ENCODE measurements around the gene HOXA10.

HOXA10 gene

DNA sequence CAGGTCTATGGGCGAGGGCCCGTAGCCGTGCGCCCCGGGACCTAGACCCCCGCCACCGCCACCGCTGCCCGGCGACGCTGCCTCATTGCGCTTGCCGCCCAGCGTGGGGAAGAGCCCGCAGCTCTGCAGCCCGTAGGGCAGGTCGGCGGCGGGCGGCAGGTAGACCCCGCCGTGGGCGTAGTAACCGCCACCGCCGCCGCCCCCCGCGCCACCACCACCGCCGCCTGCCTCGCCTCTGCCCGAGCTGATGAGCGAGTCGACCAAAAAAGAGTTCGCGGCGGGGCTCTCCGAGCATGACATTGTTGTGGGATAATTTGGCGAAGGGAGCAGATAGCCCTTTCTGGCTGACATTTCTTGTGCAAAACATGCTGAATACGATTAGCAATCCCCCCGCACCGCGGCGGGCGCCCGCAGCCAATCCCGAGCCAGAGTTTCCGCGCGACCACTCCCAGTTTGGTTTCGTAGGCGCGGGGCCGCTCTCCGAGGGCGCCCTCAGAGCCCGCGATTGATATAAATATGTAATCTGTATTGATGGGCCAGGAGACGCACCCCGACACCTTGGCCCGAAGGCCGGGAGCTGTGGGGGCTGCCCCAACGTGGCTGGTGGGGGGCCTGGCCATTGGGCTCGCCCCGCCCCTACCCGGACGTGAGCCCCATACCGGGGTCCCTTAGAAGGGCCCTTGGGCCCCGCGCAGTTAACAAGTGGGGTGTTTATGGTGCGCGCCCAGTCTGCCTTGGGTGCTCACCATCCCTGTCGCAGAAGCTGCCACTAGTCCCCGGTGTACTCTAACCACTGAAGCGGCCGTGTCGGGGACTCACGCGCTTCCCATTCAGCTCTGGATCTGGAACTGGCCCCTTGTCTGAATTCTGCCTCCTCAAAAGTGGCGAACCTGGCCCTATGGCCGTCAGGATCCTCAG is at the start of gene HOXA10:
Gene HOXA10 (minus strand): TSS at position 365 of the 918 bp plus-strand sequence. CDS start 14 bp downstream, at position 351.
- Histone ChIP-seq H3K9me3 (ENCODE audit: control insufficient read depth, low read length) (no peaks in the 10 kb centered on the region), H3K4me3 (ENCODE audit: low read length) (peak within 1 kb of the TSS; percentile 94), H3K9ac (ENCODE audit: low read length) (peak within 1 kb of the TSS; percentile 93), H3K27me3 (replicated peaks; ENCODE audit: control insufficient read depth, insufficient read depth, low read length) (no peaks in the 10 kb centered on the region), H3K4me1 (ENCODE audit: control insufficient read depth, insufficient read depth, low read length) (peaks cover 50% of the 10 kb centered on the region), H3K36me3 (ENCODE audit: control insufficient read depth, insufficient read depth, low read length, severe bottlenecking) (no peaks in the 10 kb centered on the region)
- DNase-seq (ENCODE audit: low read depth) = no peak

DNA sequence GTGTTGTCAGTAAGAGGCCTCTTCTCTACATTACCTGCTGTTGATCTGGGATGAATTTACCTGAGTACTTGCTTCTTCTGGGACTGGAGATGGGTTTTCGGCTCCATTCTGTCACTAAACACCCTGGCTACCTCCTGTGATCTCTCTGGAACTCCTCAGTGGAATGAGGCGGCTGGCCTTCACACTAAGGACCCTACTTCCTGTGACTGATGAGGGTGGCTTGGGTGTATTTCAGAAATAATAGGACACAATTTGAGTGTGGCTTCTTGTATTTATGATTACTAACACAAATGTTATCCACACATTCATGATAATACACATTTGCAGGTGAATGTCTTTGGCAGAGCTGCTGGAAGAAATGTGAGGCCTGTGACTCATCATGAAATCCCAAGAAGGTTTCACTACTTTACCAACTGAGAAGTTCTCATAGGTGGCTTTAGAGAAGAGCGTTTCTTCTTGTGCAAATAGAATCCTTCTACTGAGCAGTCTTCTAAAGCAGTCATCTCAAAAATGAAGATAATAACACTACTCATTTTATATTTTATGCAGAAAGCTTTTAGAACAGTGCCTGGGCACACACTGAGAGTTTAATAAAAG is 47.2 kb upstream of the HOXA10 start:
- Histone ChIP-seq H3K4me3 (ENCODE audit: low read length) (no peak overlapping the region), H3K4me1 (ENCODE audit: control insufficient read depth, insufficient read depth, low read length) (no peaks in the 10 kb centered on the region), H3K9ac (ENCODE audit: low read length) (no peak overlapping the region), H3K27me3 (replicated peaks; ENCODE audit: control insufficient read depth, insufficient read depth, low read length) (peaks cover 70% of the 10 kb centered on the region), H3K36me3 (ENCODE audit: control insufficient read depth, insufficient read depth, low read length, severe bottlenecking) (no peaks in the 10 kb centered on the region), H3K9me3 (ENCODE audit: control insufficient read depth, low read length) (peaks cover 6% of the 10 kb centered on the region)
- no peak for DNase-seq (ENCODE audit: low read depth)

DNA sequence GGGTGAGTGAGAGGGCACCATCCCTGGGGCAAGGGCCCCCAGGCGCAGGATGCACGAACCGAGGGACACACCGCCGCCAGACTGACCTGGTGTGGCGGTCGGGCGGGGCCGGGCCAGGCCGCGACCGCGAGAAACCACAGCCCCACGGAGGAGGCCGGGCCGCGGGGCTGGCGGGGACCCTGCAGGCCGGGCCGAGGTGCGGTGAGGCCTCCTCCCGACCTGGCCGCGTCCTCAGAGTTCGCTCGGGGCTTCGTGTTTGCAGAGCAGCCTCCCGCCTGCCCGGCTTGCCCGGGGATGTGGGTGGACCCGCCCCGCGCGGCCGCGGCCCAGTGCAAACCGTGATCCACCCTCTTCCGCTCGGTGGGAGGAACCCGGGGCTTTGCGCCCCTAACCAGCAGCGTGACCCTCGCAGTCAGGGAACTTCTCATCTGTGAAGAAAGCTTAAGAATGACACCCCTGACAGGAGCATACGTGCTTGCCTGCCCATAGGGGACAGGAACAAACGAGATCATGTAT is 46.4 kb upstream of the HOXA10 start:
- H3K4me1 ChIP-seq (ENCODE audit: control insufficient read depth, insufficient read depth, low read length) = no peaks in the 10 kb centered on the region
- DNase-seq (ENCODE audit: low read depth) = no peak
- H3K4me3 ChIP-seq (ENCODE audit: low read length) = no peak overlapping the region
- peaks cover 6% of the 10 kb centered on the region for H3K9me3 ChIP-seq (ENCODE audit: control insufficient read depth, low read length)
- H3K36me3 ChIP-seq (ENCODE audit: control insufficient read depth, insufficient read depth, low read length, severe bottlenecking) = no peaks in the 10 kb centered on the region
- no peak overlapping the region for H3K9ac ChIP-seq (ENCODE audit: low read length)
- peaks cover 70% of the 10 kb centered on the region for H3K27me3 ChIP-seq (replicated peaks; ENCODE audit: control insufficient read depth, insufficient read depth, low read length)

DNA sequence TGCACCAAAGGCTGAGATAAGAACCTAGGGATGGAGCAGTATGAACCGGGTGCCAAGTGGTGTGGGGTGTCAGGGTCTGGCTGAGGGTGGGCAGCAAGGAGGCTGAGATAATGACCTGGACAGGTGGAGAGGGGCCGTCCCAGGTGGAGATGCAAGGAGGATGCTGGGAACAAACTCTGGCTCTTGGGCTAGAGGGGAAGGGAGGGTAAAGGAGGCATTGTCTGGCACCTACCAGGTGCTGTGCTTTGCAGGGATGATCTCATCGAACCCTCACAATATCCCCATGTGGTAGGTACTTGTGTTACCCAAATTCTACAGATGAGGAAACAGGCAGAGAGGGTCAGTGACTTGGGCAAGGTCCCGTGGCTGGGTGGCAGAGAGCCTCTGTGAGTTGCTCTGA is 45.7 kb upstream of the HOXA10 start:
- H3K9ac ChIP-seq (ENCODE audit: low read length) = no peak overlapping the region
- peaks cover 6% of the 10 kb centered on the region for H3K9me3 ChIP-seq (ENCODE audit: control insufficient read depth, low read length)
- H3K4me1 ChIP-seq (ENCODE audit: control insufficient read depth, insufficient read depth, low read length) = no peaks in the 10 kb centered on the region
- H3K36me3 ChIP-seq (ENCODE audit: control insufficient read depth, insufficient read depth, low read length, severe bottlenecking) = no peaks in the 10 kb centered on the region
- peaks cover 67% of the 10 kb centered on the region for H3K27me3 ChIP-seq (replicated peaks; ENCODE audit: control insufficient read depth, insufficient read depth, low read length)
- DNase-seq (ENCODE audit: low read depth) = no peak
- H3K4me3 ChIP-seq (ENCODE audit: low read length) = no peak overlapping the region

DNA sequence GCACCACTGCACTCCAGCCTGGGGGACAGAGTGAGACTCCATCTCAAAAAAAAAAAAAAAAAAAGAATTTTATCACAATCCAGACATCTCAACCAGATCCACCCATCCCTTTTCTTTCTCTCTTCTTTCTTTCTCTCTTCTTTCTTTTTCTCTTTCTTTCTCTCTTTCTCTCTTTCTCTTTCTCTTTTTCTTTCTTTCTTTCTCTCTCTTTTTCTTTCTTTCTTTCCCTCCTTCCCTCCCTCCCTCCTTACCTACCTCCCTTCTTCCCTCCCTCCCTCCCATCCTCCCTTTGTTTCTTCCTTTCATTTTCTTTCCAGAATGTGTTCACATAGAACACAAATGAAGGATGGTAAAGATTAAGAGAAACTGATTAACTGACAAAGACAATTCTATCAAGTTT is 43.8 kb upstream of the HOXA10 start:
- Histone ChIP-seq H3K36me3 (ENCODE audit: control insufficient read depth, insufficient read depth, low read length, severe bottlenecking) (no peaks in the 10 kb centered on the region), H3K4me1 (ENCODE audit: control insufficient read depth, insufficient read depth, low read length) (no peaks in the 10 kb centered on the region), H3K9me3 (ENCODE audit: control insufficient read depth, low read length) (peaks cover 6% of the 10 kb centered on the region), H3K27me3 (replicated peaks; ENCODE audit: control insufficient read depth, insufficient read depth, low read length) (peaks cover 60% of the 10 kb centered on the region), H3K9ac (ENCODE audit: low read length) (no peak overlapping the region), H3K4me3 (ENCODE audit: low read length) (no peak overlapping the region)
- no peak for DNase-seq (ENCODE audit: low read depth)

DNA sequence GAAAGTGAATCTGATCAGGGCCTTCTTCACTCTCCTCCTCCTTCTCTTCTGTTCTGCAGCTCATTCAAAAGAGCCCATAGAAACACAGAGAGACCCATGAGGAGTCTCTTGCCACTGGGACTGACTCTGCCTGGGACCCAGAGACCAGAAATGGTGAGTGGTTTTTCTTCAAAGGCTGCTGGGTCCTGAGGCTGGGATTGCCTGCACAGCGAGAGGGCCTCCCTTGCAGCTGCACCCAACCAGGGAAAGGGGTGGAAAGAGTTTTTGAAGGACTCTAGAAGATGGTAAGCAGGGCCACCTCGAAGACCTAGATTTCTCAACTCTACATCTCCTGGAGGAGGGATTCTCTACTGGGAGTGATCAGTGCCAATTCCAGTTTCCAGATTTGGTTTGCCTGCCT is 41.2 kb upstream of the HOXA10 start:
- Histone ChIP-seq H3K9me3 (ENCODE audit: control insufficient read depth, low read length) (no peaks in the 10 kb centered on the region), H3K4me1 (ENCODE audit: control insufficient read depth, insufficient read depth, low read length) (peaks cover 8% of the 10 kb centered on the region), H3K27me3 (replicated peaks; ENCODE audit: control insufficient read depth, insufficient read depth, low read length) (peaks cover 64% of the 10 kb centered on the region), H3K9ac (ENCODE audit: low read length) (no peak overlapping the region), H3K4me3 (ENCODE audit: low read length) (no peak overlapping the region), H3K36me3 (ENCODE audit: control insufficient read depth, insufficient read depth, low read length, severe bottlenecking) (no peaks in the 10 kb centered on the region)
- no peak for DNase-seq (ENCODE audit: low read depth)

DNA sequence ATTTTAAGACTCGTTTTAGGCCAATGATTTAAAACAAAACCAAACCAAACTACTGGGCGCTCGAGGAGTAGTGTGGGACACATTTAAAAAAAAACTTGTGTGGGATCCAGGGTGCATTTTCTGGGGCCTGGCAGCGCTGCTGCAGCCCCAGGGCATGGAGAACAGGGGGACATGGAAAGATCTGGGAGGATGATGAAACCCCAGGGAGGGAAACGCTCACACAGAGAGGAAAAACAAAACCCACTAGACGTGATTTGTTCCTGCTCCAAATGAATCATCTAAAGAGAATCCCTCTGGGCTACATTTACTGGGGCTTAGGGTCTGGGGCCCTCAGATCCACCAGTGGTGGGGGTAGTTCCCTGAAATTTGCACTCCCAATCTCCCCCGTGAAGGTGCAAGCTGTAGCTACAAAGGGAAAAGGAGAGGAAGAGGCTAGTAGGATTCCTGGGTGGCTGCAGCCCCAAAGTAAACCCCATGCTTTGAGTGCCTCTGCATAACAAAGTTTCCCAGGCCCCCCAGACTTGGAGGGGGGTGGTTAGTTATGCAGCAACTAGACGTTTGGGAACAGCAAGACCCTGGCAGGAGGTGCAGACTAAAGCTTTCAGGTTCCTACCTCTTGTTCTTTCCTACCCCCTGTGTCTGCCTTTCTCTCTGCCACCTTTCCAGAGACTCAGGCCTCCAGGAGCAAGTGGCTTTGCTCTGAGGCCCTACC is 40.3 kb upstream of the HOXA10 start:
- peaks cover 8% of the 10 kb centered on the region for H3K4me1 ChIP-seq (ENCODE audit: control insufficient read depth, insufficient read depth, low read length)
- peaks cover 55% of the 10 kb centered on the region for H3K27me3 ChIP-seq (replicated peaks; ENCODE audit: control insufficient read depth, insufficient read depth, low read length)
- DNase-seq (ENCODE audit: low read depth) = no peak

DNA sequence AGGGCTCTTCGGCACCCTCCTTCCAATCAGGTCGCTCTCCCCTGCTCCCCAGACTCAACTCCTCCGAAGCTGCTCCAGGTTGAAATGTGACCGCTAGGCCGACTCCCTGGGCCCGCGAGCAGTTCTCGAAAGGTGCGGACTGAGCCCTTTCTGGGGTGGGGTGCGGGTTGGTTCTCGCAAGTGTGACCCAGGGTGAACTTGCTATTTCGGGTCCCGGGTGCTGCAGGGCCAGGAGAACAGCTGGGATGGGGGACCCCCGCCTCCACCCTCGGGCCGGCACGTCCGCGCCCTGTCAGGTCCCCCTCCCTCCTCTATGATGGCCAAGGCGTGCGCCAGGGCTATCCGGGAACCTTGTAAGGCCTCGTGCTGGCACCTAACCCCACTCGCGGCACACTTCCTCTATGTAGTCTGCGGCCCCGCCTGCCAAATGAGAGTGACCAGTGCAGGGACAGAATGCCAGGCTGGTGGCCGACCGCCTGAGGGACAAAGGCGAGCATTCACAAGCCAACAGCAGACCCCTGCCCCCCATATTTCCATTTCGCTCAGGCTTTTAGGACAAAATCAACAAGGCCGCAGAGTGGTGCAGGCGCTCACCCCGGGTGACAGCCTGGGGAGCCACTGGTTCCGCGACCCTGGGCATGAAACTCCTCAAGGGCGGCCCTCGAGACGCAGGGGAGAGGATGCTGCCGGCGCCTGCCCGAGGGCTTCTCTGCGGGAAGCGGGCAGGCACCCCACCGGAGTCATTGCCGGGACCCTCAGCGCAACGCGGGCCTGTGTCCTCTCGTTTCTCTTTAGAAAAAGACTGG is 39.5 kb upstream of the HOXA10 start:
- H3K27me3 ChIP-seq (replicated peaks; ENCODE audit: control insufficient read depth, insufficient read depth, low read length) = peaks cover 60% of the 10 kb centered on the region
- no peak overlapping the region for H3K4me3 ChIP-seq (ENCODE audit: low read length)
- peaks cover 8% of the 10 kb centered on the region for H3K4me1 ChIP-seq (ENCODE audit: control insufficient read depth, insufficient read depth, low read length)
- DNase-seq (ENCODE audit: low read depth) = no peak
- no peak overlapping the region for H3K9ac ChIP-seq (ENCODE audit: low read length)
- H3K36me3 ChIP-seq (ENCODE audit: control insufficient read depth, insufficient read depth, low read length, severe bottlenecking) = no peaks in the 10 kb centered on the region
- no peaks in the 10 kb centered on the region for H3K9me3 ChIP-seq (ENCODE audit: control insufficient read depth, low read length)

More for the DNA sequence above, 40.3 kb upstream of the HOXA10 start:
- no peak overlapping the region for H3K9ac ChIP-seq (ENCODE audit: low read length)
- H3K36me3 ChIP-seq (ENCODE audit: control insufficient read depth, insufficient read depth, low read length, severe bottlenecking) = no peaks in the 10 kb centered on the region
- no peaks in the 10 kb centered on the region for H3K9me3 ChIP-seq (ENCODE audit: control insufficient read depth, low read length)
- no peak overlapping the region for H3K4me3 ChIP-seq (ENCODE audit: low read length)

DNA sequence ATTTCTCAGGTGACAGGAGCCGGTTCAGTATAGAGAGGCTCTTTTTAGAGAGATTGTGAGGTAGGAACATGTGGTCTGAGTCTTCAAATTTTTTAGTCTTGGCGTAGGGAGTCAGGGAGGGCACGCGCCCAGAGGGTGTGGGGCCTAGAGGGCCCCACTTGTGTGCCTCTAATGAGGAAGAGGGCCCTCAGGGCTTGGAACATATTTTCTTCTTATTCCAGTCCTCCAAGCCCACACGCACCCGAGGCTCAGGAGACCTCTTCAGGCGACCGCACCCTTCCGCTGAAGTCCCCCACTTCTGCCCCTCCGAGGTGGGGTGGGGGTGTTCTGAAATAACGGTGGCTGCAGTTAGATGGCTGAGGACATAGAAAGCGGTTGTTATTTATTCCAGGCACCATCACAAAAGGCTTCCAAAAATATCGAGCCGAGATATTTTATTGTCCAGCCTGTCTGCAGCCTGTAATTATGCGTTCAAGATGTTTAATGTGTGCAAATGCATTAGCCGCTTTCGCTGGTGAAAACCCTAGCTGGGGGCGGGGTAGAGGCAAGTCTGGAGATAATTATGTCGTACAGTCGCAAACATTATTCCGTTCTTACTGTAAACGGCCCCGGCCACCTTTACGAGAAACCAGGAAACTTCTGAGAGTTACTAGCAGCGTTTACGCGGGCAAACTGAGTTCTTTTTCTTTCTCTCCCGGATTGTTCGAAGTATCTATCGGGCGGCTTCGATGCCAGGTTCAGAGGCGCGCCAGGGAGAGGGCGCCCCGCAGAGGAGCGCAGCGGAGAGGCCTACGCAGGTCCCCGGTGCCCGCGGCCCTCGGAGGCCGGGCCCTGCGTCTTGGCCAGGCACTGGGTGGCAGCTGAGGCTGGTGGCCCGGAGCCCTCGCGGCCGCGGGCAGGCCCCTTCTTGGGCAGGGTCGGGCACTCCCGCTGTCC is 38.6 kb upstream of the HOXA10 start:
- peaks cover 8% of the 10 kb centered on the region for H3K4me1 ChIP-seq (ENCODE audit: control insufficient read depth, insufficient read depth, low read length)
- no peak overlapping the region for H3K4me3 ChIP-seq (ENCODE audit: low read length)
- peaks cover 65% of the 10 kb centered on the region for H3K27me3 ChIP-seq (replicated peaks; ENCODE audit: control insufficient read depth, insufficient read depth, low read length)
- H3K9me3 ChIP-seq (ENCODE audit: control insufficient read depth, low read length) = no peaks in the 10 kb centered on the region
- H3K9ac ChIP-seq (ENCODE audit: low read length) = no peak overlapping the region
- no peak for DNase-seq (ENCODE audit: low read depth)
- H3K36me3 ChIP-seq (ENCODE audit: control insufficient read depth, insufficient read depth, low read length, severe bottlenecking) = no peaks in the 10 kb centered on the region

DNA sequence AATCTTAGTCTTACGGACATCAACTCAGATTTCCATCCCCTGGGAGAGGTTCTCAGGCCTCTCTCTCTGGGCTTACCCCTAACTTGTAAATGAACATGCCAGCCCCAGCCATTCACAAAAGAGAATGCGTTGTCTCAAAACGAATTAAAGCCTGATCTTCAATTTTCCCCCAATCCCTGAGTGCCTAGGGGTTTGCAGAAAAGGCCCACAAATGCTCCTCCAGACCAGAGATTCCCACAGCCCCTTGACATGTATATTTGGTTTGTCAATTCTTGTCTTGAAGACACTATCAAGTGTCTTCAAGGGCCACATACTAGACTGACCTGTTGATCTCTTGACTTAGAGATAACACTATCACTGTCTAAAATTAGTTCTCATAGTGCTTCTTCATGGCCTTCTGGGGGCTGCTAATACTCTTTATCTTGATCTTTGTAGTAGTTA is 37.7 kb upstream of the HOXA10 start:
- no peaks in the 10 kb centered on the region for H3K36me3 ChIP-seq (ENCODE audit: control insufficient read depth, insufficient read depth, low read length, severe bottlenecking)
- H3K9ac ChIP-seq (ENCODE audit: low read length) = no peak overlapping the region
- DNase-seq (ENCODE audit: low read depth) = no peak
- H3K4me1 ChIP-seq (ENCODE audit: control insufficient read depth, insufficient read depth, low read length) = peaks cover 8% of the 10 kb centered on the region
- H3K4me3 ChIP-seq (ENCODE audit: low read length) = no peak overlapping the region
- peaks cover 71% of the 10 kb centered on the region for H3K27me3 ChIP-seq (replicated peaks; ENCODE audit: control insufficient read depth, insufficient read depth, low read length)
- H3K9me3 ChIP-seq (ENCODE audit: control insufficient read depth, low read length) = no peaks in the 10 kb centered on the region

All from adipocyte (in vitro differentiated cells).